Umbilical cord (tissue), 2 donors: ENCODE data around the gene SETD1A. TPM values are rescaled to one million over a fixed set of nuclear protein-coding genes. Genes with fewer than 3 reads are reported as not detected.
A peak's percentile ranks its signal among the peaks of the same experiment; 100 is the strongest.
"Not testable (repeated sequence)": the region's sequence is repeated elsewhere in the genome, so short reads cannot be mapped to it uniquely, and the experiment has no call there.

ENCODE experiments used
- DNase-seq: peaks from one replicate; pipeline ENCODE4 v3.0.0-alpha.2; 2015; ENCODE audit warnings: low spot score
- total RNA-seq: library from RNA; depleted of rRNA; stranded (reverse); fragments of >200 nt; gene quantifications from one replicate; pipeline ENCODE4 v1.2.3, GENCODE V29; 2014; ENCODE audit warnings: low replicate concordance; ENCODE audit not compliant: insufficient read depth

SETD1A gene
- total RNA-seq, 1 donor from 2014 or later, result 1.2 TPM

DNA sequence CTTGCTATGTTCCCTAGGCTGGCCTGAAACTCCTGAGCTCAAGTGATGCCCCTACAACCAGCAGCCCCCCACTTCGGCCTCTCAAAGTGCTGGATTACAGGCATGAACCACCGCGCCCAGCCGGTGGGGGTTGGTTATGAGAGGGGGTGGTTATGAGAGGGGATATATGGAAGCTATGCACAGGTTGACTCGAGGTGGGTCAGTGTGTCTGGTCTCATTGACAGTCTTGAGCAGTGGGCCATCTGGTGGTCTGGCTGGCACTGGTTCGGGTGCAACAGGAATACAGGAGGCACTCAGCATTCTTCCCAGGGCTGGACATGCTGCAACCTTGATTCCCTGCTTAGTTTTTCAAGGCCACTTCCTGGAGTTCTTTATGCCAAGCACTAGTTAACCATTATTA, 58.5 kb downstream of the SETD1A start:
- no peak for DNase-seq

- DNase-seq, result not testable (repeated sequence)
These were observed 60.2 kb downstream of the SETD1A start for GRCh38 chr16:31017756-31018155.

- DNase-seq, result no peak
These were observed 63.0 kb downstream of the SETD1A start for GRCh38 chr16:31020536-31020935.

DNA sequence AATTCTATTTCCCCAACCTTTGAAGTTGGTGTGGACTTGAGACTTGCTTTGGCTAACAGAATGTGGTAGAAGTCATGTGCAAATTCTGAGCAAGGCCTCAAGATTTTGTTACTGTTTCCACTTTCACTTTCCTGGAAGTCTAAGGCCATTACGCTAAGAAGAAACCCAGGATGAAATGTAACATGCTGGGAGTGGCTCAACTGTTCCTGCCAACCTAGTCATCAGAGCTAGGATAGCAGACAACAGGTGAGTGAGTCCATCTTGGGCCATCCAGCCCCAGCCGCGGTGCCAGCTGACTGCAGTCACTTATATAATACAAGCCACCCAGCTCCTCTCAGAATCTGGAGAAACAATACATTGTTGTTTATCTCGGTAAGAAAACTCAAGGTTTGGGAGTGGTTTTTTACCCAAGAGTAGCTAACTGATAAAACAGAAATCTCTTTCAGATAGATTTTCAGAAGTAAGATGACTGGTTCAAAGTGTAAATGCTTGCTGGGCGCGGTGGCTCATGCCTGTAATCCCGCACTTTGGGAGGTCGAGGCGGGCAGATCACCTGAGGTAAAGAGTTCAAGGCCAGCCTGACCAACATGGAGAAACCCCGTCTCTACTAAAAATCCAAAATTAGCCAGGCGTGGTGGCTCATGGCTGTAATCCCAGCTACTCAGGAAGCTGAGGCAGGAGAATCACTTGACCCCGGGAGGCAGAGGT, 65.1 kb downstream of the SETD1A start:
- no peak for DNase-seq

GRCh38 chr16:31023252-31023602, 65.7 kb downstream of the SETD1A start:
- no peak for DNase-seq

DNA sequence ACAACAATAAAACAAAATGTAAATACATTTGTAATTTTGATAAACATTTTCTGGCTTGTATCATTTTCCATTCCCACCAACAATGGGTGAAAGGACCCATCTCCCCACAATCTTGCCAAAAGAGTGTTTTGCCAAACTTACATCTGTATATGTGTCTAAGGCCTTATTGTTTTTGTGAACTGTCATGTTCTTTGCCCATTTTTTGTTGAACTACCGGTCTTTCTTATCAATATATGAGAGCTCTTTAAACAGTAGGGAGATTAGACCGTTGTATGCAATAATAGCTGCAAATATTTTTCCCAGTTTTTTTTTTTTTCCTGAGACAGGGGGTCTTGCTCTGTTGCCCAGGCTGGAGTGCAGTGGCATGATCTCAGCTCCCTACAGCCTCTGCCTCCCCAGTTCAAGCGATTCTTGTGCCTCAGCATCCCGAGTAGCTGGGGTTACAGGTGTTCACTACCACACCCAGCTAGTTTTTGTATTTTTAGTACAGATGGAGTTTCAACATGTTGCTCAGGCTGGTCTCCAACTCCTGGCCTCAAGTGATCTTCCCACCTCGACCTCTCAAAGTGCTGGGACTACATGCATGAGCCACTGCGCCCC, 66.2 kb downstream of the SETD1A start:
- DNase-seq, result no peak

DNA sequence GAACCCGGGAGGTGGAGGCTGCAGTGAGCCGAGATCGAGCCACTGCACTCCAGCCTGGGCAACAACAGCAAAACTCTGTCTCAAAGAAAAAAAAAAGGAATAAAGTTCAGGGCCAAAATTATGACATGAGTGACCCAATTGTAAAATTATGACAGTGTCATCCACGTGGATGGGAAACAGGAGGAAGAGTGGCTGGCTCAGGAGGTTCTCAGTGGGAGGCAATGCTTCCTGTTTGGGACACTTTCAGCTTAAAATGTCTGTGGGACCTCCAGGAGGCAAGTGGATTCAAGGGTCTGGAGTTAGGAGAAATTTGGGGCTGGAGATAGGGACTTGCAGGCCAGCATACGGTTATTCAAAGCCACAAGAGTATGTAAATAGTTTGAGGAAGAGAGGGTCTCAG, 67.8 kb downstream of the SETD1A start:
- DNase-seq, result no peak

- no peak for DNase-seq
These were observed 71.7 kb downstream of the SETD1A start for GRCh38 chr16:31029272-31029671.

- no peak for DNase-seq
These were observed 73.7 kb downstream of the SETD1A start for GRCh38 chr16:31031276-31031675.

DNA sequence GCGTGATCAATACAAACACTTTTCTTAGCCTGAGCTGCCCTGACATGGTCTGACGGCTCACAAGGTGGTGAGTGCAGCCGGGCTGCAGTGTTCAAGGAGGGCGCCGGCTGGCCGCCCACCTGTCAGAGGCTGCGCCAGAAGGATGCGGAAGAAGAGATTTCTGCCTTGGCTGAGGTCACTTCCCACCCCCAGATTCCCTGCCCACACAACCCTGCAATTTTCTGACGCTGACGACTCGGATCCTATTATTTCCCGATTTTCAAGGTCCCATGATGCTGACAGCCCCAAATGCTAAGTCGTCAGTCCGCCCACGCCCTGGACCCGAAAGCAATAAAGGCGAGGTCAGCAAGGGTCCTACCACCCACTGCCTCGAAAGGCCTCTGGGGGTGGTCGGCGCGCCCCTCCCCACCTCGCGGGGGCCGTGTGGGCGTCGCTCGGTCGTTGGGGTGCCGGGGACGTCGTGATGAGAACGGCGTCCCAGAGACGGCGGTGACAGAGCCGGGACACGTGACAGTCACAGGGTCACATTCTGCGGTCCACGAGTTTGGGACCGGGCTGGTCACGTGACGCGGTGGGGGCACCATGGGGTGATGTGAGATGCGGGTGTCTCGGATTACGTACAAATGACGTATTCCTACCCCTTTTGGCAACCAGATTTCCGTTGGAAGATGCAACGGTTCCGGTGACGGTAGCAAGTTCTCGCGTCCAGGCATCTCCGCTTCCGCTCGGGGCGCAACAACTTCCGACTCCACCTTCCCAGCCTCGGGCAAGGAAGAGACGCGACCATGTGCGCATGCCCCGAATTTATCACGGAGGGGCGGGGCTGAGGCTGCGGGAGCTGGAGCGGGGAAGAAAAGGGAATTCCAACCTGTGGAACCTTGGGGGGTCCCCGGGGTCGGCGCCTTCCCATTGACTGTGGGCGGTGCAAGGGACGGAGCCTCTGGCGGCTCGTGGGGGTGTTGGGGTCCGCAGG, 75.5 kb downstream of the SETD1A start, which contains the start of gene STX4:
TSS of gene STX4 (plus strand) at position 823 of the 973 bp plus-strand sequence. CDS start 248 bp downstream, outside the sequence.
- DNase-seq, result peak; percentile 99

DNA sequence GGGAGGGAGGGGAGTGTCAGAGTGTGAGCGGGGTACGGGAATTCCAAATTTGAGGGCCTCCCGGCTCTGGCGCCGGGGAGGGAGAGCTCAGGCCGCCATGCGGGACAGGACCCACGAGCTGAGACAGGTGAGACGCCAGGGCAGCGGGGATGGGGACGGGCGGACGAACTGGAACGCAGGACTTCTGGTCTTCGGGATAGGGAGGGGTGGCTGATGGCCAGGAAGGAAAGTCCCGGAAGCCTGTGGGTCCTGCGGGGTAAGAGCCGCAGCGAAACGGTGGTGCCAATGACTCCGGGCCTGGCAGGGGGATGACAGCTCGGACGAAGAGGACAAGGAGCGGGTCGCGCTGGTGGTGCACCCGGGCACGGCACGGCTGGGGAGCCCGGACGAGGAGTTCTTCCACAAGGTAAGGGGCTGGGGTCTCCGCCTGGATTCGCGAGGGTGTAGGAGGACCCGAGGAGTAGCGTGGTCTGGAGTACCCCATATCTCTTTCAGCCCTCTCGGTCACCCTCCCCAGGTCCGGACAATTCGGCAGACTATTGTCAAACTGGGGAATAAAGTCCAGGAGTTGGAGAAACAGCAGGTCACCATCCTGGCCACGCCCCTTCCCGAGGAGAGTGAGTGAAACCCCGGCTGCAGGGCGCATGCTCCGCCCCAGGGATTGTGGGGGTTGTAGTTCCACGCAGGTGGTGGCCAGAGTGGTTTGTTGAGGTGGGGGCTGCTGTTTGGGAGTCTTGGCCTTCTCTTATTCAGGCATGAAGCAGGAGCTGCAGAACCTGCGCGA, 76.3 kb downstream of the SETD1A start:
- DNase-seq, result peak; percentile 93

Other genes starting within 250 kb of the SETD1A start
- gene PHKG2, start 209.3 kb upstream of the SETD1A start, total RNA-seq, result 5.5 TPM
- gene CFAP119, start 195.7 kb upstream of the SETD1A start, total RNA-seq, result not detected
- 28.6 TPM for gene RNF40, start 195.4 kb upstream of the SETD1A start, total RNA-seq
- 5.1 TPM for gene ZNF629, start 170.5 kb upstream of the SETD1A start, total RNA-seq
- 27.0 TPM for gene BCL7C, start 63.7 kb upstream of the SETD1A start, total RNA-seq
- gene CTF1, start 61.1 kb upstream of the SETD1A start, total RNA-seq, result 2.6 TPM
- gene FBXL19, start 34.2 kb upstream of the SETD1A start, total RNA-seq, result 10.6 TPM
- 26.5 TPM for gene ORAI3, start 8.7 kb upstream of the SETD1A start, total RNA-seq
- gene HSD3B7, start 27.5 kb downstream of the SETD1A start, total RNA-seq, result 26.0 TPM
- gene STX1B, start 52.9 kb downstream of the SETD1A start, total RNA-seq, result 1.2 TPM
- 7.9 TPM for gene STX4, start 75.8 kb downstream of the SETD1A start, total RNA-seq
- 10.6 TPM for gene ZNF668, start 116.5 kb downstream of the SETD1A start, total RNA-seq
- gene ZNF646, start 116.7 kb downstream of the SETD1A start, total RNA-seq, result 5.5 TPM
- 10.4 TPM for gene PRSS53, start 131.2 kb downstream of the SETD1A start, total RNA-seq
- 112 TPM for gene VKORC1, start 137.0 kb downstream of the SETD1A start, total RNA-seq
- 8.9 TPM for gene BCKDK, start 150.6 kb downstream of the SETD1A start, total RNA-seq
- 32.5 TPM for gene KAT8, start 159.9 kb downstream of the SETD1A start, total RNA-seq
- gene PRSS8, start 178.0 kb downstream of the SETD1A start, total RNA-seq, result 3.6 TPM
- gene PRSS36, start 192.3 kb downstream of the SETD1A start, total RNA-seq, result 0.48 TPM
- 104 TPM for gene FUS, start 222.4 kb downstream of the SETD1A start, total RNA-seq
- 16.1 TPM for gene PYCARD, start 245.0 kb downstream of the SETD1A start, total RNA-seq